ENCODE data around the gene EXOC4.

Gene EXOC4

DNA sequence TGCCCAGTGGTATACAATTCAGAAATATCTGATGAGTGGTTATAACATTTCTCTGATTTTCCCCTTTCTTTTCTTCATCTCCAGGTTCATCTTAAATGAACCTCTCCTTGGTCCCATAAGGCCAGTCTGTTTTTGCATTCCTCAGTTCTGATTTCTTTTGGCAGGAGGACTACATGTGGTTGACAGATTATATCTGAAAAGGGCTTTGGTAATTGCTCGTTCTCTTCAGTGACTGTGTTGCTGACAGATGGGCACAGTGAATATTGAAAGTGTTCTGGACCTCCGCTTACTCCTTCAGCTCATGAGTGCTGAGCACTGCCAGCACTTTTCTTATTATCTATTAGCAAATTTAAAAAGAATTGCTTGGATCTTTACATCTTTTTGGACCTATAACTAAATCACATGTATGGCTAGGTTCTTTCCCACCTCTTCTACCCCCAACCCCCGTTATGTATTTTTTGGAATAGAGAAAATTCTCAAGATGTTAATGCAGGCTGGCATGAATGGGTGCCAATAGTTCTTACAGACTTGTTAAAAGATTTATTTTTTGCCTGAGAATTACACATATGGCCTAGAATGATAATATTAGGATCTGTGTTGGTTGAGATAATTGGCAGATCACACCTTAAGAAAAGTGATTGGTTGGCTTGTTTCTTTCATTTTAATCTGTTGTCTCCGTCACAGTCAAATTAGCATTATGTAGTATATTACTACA lies 323.0 kb downstream of the EXOC4 start:
- no peak overlapping the region for H3K9ac ChIP-seq (ENCODE audit: insufficient read length)
- no peaks in the 10 kb centered on the region for H3K9me3 ChIP-seq (ENCODE audit: low read depth, low read length)
- no peaks in the 10 kb centered on the region for H3K36me3 ChIP-seq (ENCODE audit: insufficient read depth, low read length)
- no peak overlapping the region for H3K27ac ChIP-seq
- DNase-seq (ENCODE audit: low read depth, low spot score), result no peak
- TF ChIP-seq FOXP2 (optimal IDR thresholded peaks at IDR 0.05; ENCODE audit: control extremely low read depth, extremely low read length, insufficient read depth), result no peak
- TF ChIP-seq EZH2 (IDR thresholded peaks at IDR 0.05), result no peak
- no peak for TF ChIP-seq POLR2AphosphoS5 (IDR thresholded peaks at IDR 0.05; ENCODE audit: borderline replicate concordance, low read depth, low read length)
- no peak overlapping the region for H3K4me3 ChIP-seq

DNA sequence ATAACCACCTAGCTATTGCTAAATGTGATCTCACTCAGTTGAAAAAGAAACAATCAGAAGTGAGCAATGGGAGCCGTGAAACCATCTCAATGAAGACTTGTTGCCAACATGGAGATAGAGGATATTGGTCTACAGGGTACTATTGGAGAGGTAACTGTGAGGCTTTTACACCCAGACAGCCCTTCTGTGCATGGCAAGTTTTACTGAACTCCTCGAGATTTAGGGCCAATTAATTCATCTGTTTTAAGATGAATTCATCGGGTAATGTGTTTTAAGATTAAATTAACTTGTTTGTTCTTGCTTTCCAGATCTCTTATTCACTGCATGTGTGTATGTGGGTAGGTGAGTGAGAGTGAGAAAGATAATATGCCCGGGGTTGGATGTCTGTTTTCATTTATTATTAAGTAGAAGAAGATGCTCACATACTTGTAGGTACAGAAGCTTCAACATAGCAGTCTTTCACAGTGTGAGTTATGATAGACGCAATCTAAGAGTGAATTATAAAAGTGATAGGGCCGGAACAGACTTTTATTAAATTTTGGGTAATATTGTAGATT lies 323.8 kb downstream of the EXOC4 start:
- Histone ChIP-seq H3K9me3 (ENCODE audit: low read depth, low read length) (no peaks in the 10 kb centered on the region), H3K36me3 (ENCODE audit: insufficient read depth, low read length) (no peaks in the 10 kb centered on the region), H3K4me3 (no peak overlapping the region), H3K9ac (ENCODE audit: insufficient read length) (no peak overlapping the region), H3K27ac (no peak overlapping the region)
- no peak for DNase-seq (ENCODE audit: low read depth, low spot score)
- TF ChIP-seq EZH2 (IDR thresholded peaks at IDR 0.05) (no peak), POLR2AphosphoS5 (IDR thresholded peaks at IDR 0.05; ENCODE audit: borderline replicate concordance, low read depth, low read length) (no peak), FOXP2 (optimal IDR thresholded peaks at IDR 0.05; ENCODE audit: control extremely low read depth, extremely low read length, insufficient read depth) (no peak)

DNA sequence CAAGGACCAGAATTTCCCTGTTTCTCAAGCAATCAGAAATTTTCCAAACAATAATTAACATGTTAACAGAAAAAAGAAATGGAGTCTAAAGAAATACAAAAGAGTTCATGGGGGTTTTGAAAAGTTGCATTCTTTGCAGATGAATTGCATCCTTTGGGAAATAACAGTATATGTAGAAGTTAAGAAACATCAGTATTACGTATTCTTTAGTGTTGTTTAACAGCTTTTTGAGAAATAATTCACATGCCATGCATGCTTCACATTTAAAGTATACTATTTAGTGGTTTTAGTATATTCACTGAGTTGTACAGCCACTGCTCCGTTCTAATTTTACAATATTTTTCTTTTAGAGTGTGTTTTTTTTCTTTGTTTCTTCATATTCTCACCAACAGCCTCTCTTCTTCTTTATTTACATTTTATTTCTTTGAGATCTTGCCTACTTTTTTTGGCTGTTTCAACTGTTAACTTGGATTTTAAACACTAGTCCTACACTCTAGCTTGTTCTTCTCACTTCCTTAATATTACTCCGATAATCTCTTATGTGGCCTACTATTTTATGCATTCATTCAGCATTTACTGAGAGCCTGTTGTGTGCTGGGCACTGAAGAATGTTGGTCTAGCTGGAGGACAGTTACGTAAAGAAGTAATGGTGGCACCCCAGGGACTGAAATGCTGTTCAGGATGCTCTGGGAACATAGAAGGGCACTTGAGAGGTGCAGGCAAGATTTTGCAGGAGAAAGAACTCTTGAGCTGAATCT lies 330.1 kb downstream of the EXOC4 start:
- Histone ChIP-seq H3K36me3 (ENCODE audit: insufficient read depth, low read length) (no peaks in the 10 kb centered on the region), H3K27ac (peak overlapping the region; percentile 67), H3K9me3 (ENCODE audit: low read depth, low read length) (no peaks in the 10 kb centered on the region), H3K9ac (ENCODE audit: insufficient read length) (no peak overlapping the region), H3K4me3 (no peak overlapping the region)
- no peak for DNase-seq (ENCODE audit: low read depth, low spot score)
- TF ChIP-seq FOXP2 (optimal IDR thresholded peaks at IDR 0.05; ENCODE audit: control extremely low read depth, extremely low read length, insufficient read depth) (no peak), EZH2 (IDR thresholded peaks at IDR 0.05) (no peak), POLR2AphosphoS5 (IDR thresholded peaks at IDR 0.05; ENCODE audit: borderline replicate concordance, low read depth, low read length) (no peak)

DNA sequence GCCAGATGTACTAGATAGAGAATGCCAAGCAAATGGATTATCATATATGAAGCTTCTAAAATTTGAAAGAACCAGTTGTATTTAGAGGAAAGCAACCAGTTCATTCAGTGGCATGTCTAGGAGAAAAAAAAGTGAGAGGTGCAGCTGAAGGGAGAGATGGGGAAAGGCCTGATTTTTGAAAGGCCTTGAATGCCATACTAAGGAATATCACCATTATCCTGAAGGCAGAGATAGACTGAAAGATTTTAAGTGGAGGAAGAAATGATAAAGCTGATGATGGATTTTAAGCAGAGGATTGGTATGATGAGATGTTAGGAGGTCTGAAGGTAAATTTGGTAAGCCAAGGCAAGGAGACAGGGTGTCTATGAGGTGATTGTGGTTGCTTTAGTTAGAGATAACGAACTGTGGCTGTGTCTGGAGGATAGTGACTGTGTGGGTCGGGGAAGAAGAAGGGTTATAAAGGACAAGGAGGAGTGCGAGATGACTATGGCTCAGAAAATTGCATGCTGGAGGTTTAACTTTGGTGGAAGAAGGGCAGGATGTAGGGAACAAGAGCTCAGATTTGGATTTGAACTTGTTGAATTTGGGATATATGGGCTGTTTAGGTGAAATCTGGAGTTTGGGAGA lies 330.8 kb downstream of the EXOC4 start:
- DNase-seq (ENCODE audit: low read depth, low spot score), result no peak
- TF ChIP-seq EZH2 (IDR thresholded peaks at IDR 0.05) (no peak), POLR2AphosphoS5 (IDR thresholded peaks at IDR 0.05; ENCODE audit: borderline replicate concordance, low read depth, low read length) (no peak)
- Histone ChIP-seq H3K9me3 (ENCODE audit: low read depth, low read length) (no peaks in the 10 kb centered on the region), H3K27ac (no peak overlapping the region), H3K4me3 (no peak overlapping the region), H3K9ac (ENCODE audit: insufficient read length) (no peak overlapping the region), H3K36me3 (ENCODE audit: insufficient read depth, low read length) (no peaks in the 10 kb centered on the region)

DNA sequence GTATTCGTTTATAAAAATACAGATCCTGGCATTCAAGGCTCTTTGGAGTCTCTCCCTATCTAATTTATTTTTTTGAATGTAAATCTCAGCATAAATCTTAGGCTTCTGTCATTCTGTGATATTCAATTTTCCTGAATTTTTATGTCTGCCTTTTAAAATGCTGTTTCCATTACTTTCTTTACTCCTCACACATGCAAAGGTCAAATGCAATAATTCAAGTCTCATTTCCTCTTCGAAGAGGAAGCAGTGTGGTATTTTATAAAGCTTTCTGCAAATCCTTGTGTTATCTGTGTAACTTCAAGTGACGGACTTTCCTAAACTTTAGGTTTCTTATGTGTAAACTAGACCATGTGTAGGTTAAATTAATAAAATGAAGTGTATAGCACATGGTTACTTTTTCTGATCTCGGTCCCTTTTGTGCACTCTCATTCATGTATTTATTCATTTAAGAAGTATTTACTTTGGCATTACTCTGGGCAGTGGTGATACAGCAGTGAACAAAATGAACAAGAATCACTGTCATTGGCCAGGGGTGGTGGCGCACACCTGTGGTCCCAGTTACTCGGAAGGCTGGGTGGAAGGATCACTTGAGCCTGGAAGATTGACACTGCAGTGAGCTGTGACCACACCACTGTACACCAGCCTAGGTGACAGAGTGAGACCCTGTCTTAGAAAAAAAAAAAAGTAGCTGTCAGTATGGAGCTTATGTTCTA lies 332.2 kb downstream of the EXOC4 start:
- DNase-seq (ENCODE audit: low read depth, low spot score), result no peak
- Histone ChIP-seq H3K36me3 (ENCODE audit: insufficient read depth, low read length) (no peaks in the 10 kb centered on the region), H3K9me3 (ENCODE audit: low read depth, low read length) (no peaks in the 10 kb centered on the region), H3K27ac (no peak overlapping the region), H3K4me3 (no peak overlapping the region), H3K9ac (ENCODE audit: insufficient read length) (no peak overlapping the region)
- TF ChIP-seq POLR2AphosphoS5 (IDR thresholded peaks at IDR 0.05; ENCODE audit: borderline replicate concordance, low read depth, low read length) (no peak), EZH2 (IDR thresholded peaks at IDR 0.05) (no peak), FOXP2 (optimal IDR thresholded peaks at IDR 0.05; ENCODE audit: control extremely low read depth, extremely low read length, insufficient read depth) (no peak)

DNA sequence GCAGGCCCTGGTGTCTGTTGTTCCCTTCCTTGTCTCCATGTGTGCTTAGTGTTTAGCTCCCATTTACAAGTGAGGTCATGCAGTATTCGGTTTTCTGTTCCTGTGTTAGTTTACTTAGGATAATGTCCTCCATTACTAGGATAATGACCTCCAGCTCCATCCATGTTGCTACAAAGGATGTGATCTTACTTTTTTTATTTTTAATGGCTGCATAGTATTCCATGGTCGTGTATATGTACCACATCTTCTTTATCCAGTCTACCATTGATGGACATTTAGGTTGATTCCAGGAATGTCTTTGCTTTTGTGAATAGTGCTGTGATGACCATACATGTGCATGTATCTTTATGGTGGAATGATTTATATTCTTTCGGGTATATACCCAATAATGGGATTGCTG lies 333.4 kb downstream of the EXOC4 start:
- TF ChIP-seq EZH2 (IDR thresholded peaks at IDR 0.05) (no peak), FOXP2 (optimal IDR thresholded peaks at IDR 0.05; ENCODE audit: control extremely low read depth, extremely low read length, insufficient read depth) (no peak), POLR2AphosphoS5 (IDR thresholded peaks at IDR 0.05; ENCODE audit: borderline replicate concordance, low read depth, low read length) (no peak)
- H3K27ac ChIP-seq, result no peak overlapping the region
- H3K36me3 ChIP-seq (ENCODE audit: insufficient read depth, low read length), result no peaks in the 10 kb centered on the region
- H3K4me3 ChIP-seq, result no peak overlapping the region
- DNase-seq (ENCODE audit: low read depth, low spot score), result no peak
- no peaks in the 10 kb centered on the region for H3K9me3 ChIP-seq (ENCODE audit: low read depth, low read length)
- no peak overlapping the region for H3K9ac ChIP-seq (ENCODE audit: insufficient read length)

DNA sequence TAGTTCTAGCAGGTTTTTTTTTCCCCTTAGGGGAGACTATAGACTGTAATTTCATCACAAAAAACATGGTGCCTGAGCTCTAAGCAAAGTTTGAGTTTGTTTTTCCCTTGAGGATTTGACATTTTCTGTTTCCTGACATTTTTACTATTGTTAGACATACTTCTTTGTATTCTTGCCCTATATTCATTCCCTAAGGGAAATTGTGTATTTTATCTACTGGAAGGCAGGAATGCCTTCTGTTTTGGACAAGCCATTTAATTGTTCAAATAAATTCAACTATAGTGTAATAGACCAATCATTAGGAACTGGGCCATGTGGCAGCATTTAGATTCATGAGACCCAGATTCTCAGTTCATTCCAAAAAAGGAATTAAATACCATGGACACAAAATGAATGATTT lies 335.0 kb downstream of the EXOC4 start:
- H3K9ac ChIP-seq (ENCODE audit: insufficient read length), result no peak overlapping the region
- H3K36me3 ChIP-seq (ENCODE audit: insufficient read depth, low read length), result no peaks in the 10 kb centered on the region
- no peak overlapping the region for H3K4me3 ChIP-seq
- no peak for TF ChIP-seq EZH2 (IDR thresholded peaks at IDR 0.05)
- TF ChIP-seq POLR2AphosphoS5 (IDR thresholded peaks at IDR 0.05; ENCODE audit: borderline replicate concordance, low read depth, low read length), result no peak
- TF ChIP-seq FOXP2 (optimal IDR thresholded peaks at IDR 0.05; ENCODE audit: control extremely low read depth, extremely low read length, insufficient read depth), result no peak
- peak overlapping the region; percentile 64 for H3K27ac ChIP-seq
- peak; percentile 42 for DNase-seq (ENCODE audit: low read depth, low spot score)
- no peaks in the 10 kb centered on the region for H3K9me3 ChIP-seq (ENCODE audit: low read depth, low read length)

DNA sequence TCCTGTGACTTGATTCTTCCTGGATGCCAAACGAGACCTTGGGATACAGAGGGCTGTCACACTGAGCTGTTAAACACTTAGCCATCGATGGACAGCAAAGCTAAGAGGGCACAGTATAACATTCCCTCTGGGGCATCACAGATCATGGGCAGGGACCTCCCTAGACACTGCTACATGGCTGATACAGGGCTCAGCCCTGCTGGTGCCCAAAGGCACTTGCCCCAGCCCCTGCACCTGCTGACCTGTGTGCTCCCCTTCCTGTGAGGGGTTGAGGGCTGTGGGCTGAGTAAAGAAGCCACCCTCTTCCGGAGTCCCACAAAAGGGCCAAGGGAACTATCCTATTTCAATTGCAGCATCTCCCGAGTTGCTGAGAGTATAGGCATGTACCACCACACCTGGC lies 337.9 kb downstream of the EXOC4 start:
- no peak overlapping the region for H3K4me3 ChIP-seq
- TF ChIP-seq EZH2 (IDR thresholded peaks at IDR 0.05) (no peak), POLR2AphosphoS5 (IDR thresholded peaks at IDR 0.05; ENCODE audit: borderline replicate concordance, low read depth, low read length) (no peak), FOXP2 (optimal IDR thresholded peaks at IDR 0.05; ENCODE audit: control extremely low read depth, extremely low read length, insufficient read depth) (no peak)
- no peaks in the 10 kb centered on the region for H3K36me3 ChIP-seq (ENCODE audit: insufficient read depth, low read length)
- no peak overlapping the region for H3K9ac ChIP-seq (ENCODE audit: insufficient read length)
- H3K27ac ChIP-seq, result no peak overlapping the region
- no peak for DNase-seq (ENCODE audit: low read depth, low spot score)
- no peaks in the 10 kb centered on the region for H3K9me3 ChIP-seq (ENCODE audit: low read depth, low read length)

Measured in SK-N-MC (cell line).